T-helper 2 cell treated with Interferon-gamma antibody and Interleukin-4, amounts not matched to agents 5 μg/mL and 100 μg/mL, for 36 hours (primary cell): ENCODE measurements around the gene RNF114.
"Not testable (repeated sequence)": the region's sequence is repeated elsewhere in the genome, so short reads cannot be mapped to it uniquely, and the experiment has no call there.

Experiments used
- DNase-seq: peaks from one replicate; pipeline ENCODE4 v3.0.0; 2021; ENCODE audit warnings: low spot score
- H3K27ac Mint-ChIP-seq: one replicate; pipeline ENCODE4 v1.8.0; 2021; ENCODE audit warnings: mild to moderate bottlenecking, mixed read lengths
- H3K27me3 Mint-ChIP-seq: one replicate; pipeline ENCODE4 v1.8.0; 2021; ENCODE audit warnings: low read depth, mixed read lengths
- H3K36me3 Mint-ChIP-seq: one replicate; pipeline ENCODE4 v1.8.0; 2021; ENCODE audit warnings: low read depth, mixed read lengths
- H3K4me1 Mint-ChIP-seq: one replicate; pipeline ENCODE4 v1.8.0; 2021; ENCODE audit warnings: low read depth, mixed read lengths
- H3K4me3 Mint-ChIP-seq: one replicate; pipeline ENCODE4 v1.8.0; 2022; ENCODE audit warnings: mild to moderate bottlenecking, moderate library complexity, mixed read lengths
- H3K9me3 Mint-ChIP-seq: one replicate; pipeline ENCODE4 v1.8.0; 2021; ENCODE audit warnings: mixed read lengths

RNF114 gene

GRCh38 chr20:49986049-49986448, 49.9 kb downstream of the RNF114 start:
- no peak overlapping the region for H3K4me3 Mint-ChIP-seq
- peaks cover 15% of the 10 kb centered on the region for H3K27me3 Mint-ChIP-seq
- peaks cover 5% of the 10 kb centered on the region for H3K4me1 Mint-ChIP-seq
- H3K36me3 Mint-ChIP-seq = no peaks in the 10 kb centered on the region
- H3K27ac Mint-ChIP-seq = no peak overlapping the region
- DNase-seq = no peak
- no peaks in the 10 kb centered on the region for H3K9me3 Mint-ChIP-seq

GRCh38 chr20:49987015-49987867, 51.0 kb downstream of the RNF114 start:
- Mint-ChIP-seq H3K9me3 (no peaks in the 10 kb centered on the region), H3K27ac (no peak overlapping the region), H3K27me3 (peaks cover 4% of the 10 kb centered on the region), H3K4me3 (no peak overlapping the region), H3K36me3 (no peaks in the 10 kb centered on the region), H3K4me1 (peaks cover 2% of the 10 kb centered on the region)
- DNase-seq = no peak

- no peak for DNase-seq
- H3K9me3 Mint-ChIP-seq = no peaks in the 10 kb centered on the region
- H3K27me3 Mint-ChIP-seq = peaks cover 3% of the 10 kb centered on the region
- no peak overlapping the region for H3K27ac Mint-ChIP-seq
- H3K4me3 Mint-ChIP-seq = no peak overlapping the region
- no peaks in the 10 kb centered on the region for H3K36me3 Mint-ChIP-seq
- H3K4me1 Mint-ChIP-seq = no peaks in the 10 kb centered on the region
These were observed 51.9 kb downstream of the RNF114 start for GRCh38 chr20:49987868-49988690.

GRCh38 chr20:49989234-49990065, 53.3 kb downstream of the RNF114 start:
- no peak overlapping the region for H3K27ac Mint-ChIP-seq
- H3K4me1 Mint-ChIP-seq = no peaks in the 10 kb centered on the region
- no peaks in the 10 kb centered on the region for H3K9me3 Mint-ChIP-seq
- H3K4me3 Mint-ChIP-seq = no peak overlapping the region
- H3K36me3 Mint-ChIP-seq = no peaks in the 10 kb centered on the region
- DNase-seq = no peak
- H3K27me3 Mint-ChIP-seq = no peaks in the 10 kb centered on the region

GRCh38 chr20:49990271-49990720, 54.1 kb downstream of the RNF114 start:
- no peaks in the 10 kb centered on the region for H3K36me3 Mint-ChIP-seq
- no peak overlapping the region for H3K4me3 Mint-ChIP-seq
- no peak overlapping the region for H3K27ac Mint-ChIP-seq
- H3K4me1 Mint-ChIP-seq = no peaks in the 10 kb centered on the region
- DNase-seq = no peak
- no peaks in the 10 kb centered on the region for H3K27me3 Mint-ChIP-seq
- no peaks in the 10 kb centered on the region for H3K9me3 Mint-ChIP-seq

GRCh38 chr20:49993301-49993751, 57.1 kb downstream of the RNF114 start:
- Mint-ChIP-seq H3K27me3 (no peaks in the 10 kb centered on the region), H3K4me3 (no peak overlapping the region), H3K36me3 (no peaks in the 10 kb centered on the region), H3K9me3 (no peaks in the 10 kb centered on the region), H3K4me1 (no peaks in the 10 kb centered on the region), H3K27ac (no peak overlapping the region)
- no peak for DNase-seq

- Mint-ChIP-seq H3K4me1 (no peaks in the 10 kb centered on the region), H3K4me3 (no peak overlapping the region), H3K27me3 (no peaks in the 10 kb centered on the region), H3K27ac (no peak overlapping the region), H3K9me3 (no peaks in the 10 kb centered on the region), H3K36me3 (no peaks in the 10 kb centered on the region)
- no peak for DNase-seq
These were observed 59.4 kb downstream of the RNF114 start for GRCh38 chr20:49995586-49995985.

- H3K36me3 Mint-ChIP-seq, H3K9me3 Mint-ChIP-seq, H3K27ac Mint-ChIP-seq, H3K4me3 Mint-ChIP-seq, H3K27me3 Mint-ChIP-seq, H3K4me1 Mint-ChIP-seq, DNase-seq: not testable (repeated sequence)
These were observed 62.4 kb downstream of the RNF114 start for GRCh38 chr20:49998478-49999188.

GRCh38 chr20:49999329-49999728, 63.1 kb downstream of the RNF114 start:
- Mint-ChIP-seq H3K27me3 (no peaks in the 10 kb centered on the region), H3K36me3 (no peaks in the 10 kb centered on the region), H3K27ac (no peak overlapping the region), H3K4me3 (no peak overlapping the region), H3K9me3 (no peaks in the 10 kb centered on the region), H3K4me1 (peaks cover 5% of the 10 kb centered on the region)
- peak; percentile 39 for DNase-seq

- not testable (repeated sequence) for DNase-seq, H3K36me3 Mint-ChIP-seq, H3K4me3 Mint-ChIP-seq, H3K9me3 Mint-ChIP-seq, H3K27me3 Mint-ChIP-seq, H3K27ac Mint-ChIP-seq
- H3K4me1 Mint-ChIP-seq = peaks cover 14% of the 10 kb centered on the region
These were observed 64.5 kb downstream of the RNF114 start for GRCh38 chr20:50000548-50001222.

- Mint-ChIP-seq H3K36me3 (no peaks in the 10 kb centered on the region), H3K27ac (no peak overlapping the region), H3K9me3 (no peaks in the 10 kb centered on the region), H3K4me1 (peaks cover 17% of the 10 kb centered on the region), H3K4me3 (no peak overlapping the region), H3K27me3 (no peaks in the 10 kb centered on the region)
- no peak for DNase-seq
These were observed 65.7 kb downstream of the RNF114 start for GRCh38 chr20:50001784-50002311.

- no peak for DNase-seq
- H3K4me1 Mint-ChIP-seq = peaks cover 17% of the 10 kb centered on the region
- H3K4me3 Mint-ChIP-seq = no peak overlapping the region
- H3K36me3 Mint-ChIP-seq = no peaks in the 10 kb centered on the region
- no peaks in the 10 kb centered on the region for H3K27me3 Mint-ChIP-seq
- H3K9me3 Mint-ChIP-seq = no peaks in the 10 kb centered on the region
- H3K27ac Mint-ChIP-seq = no peak overlapping the region
These were observed 67.1 kb downstream of the RNF114 start for GRCh38 chr20:50003253-50003656.
